Measurements from ENCODE around the gene BMP7. TPM values are rescaled to one million over a fixed set of nuclear protein-coding genes. Genes with fewer than 3 reads are reported as not detected.

The BMP7 gene
- total and polyA plus RNA-seq, 2 of the 8 experiments (the other 6 are each of a cell fraction or from before 2014, with no cell fraction given) = 9.2 to 14.7 TPM

DNA sequence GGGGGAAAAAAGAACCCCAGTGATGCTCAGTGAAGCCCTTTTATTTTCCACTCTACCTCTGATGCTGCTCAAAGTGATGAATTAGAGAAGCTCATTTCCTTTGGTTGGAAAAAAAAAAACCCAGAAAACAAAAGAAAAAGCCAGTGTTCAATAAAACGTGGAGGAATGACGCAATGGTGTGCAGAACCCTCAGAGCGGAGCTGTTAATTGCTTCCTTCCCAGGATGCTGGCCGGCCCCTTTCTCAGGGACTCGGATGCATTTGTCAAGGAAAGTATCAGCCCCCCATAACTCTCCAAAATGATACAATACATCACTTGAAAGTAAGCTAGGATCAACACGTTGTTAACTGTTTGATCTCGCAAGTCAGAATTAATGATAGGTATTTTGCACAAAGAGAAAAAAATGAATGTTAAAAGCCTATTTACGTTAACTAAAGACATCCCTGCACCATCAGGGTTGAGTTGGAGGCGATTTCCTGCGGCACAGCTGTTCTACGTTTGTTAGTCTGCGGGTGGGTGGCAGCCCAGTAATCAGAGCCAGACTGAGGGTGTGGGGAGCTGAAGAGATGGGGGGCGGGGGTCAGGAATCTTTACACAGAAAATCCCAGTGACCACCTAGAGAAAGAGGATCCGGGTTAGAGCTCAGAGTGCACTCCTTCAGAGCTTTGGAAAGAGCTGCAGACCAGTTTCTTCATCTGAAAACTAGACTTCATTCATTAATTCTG is 132.4 kb downstream of the BMP7 start:
- Histone ChIP-seq H4K91ac (replicated peaks; ENCODE audit: insufficient read length, low read length) (no peak overlapping the region), H2BK5ac (ENCODE audit: low read depth, low read length) (no peak overlapping the region), H4K20me1 (replicated peaks in 1 of 2; ENCODE audit: control insufficient read depth in 1 of 2, insufficient read depth in 2 of 2, low read length in 2 of 2) (no peaks in the 10 kb centered on the region), H4K8ac (ENCODE audit: extremely low read depth, insufficient read depth, low read length) (no peak overlapping the region), H3K4me1 (replicated peaks in 1 of 4; ENCODE audit: control insufficient read depth in 3 of 4, insufficient read depth in 4 of 4, low read length in 3 of 4) (no peaks in the 10 kb centered on the region), H3K18ac (ENCODE audit: extremely low read depth, low read length) (no peak overlapping the region), H3K56ac (replicated peaks; ENCODE audit: insufficient read length, low read depth, low read length) (no peak overlapping the region), H3K23ac (ENCODE audit: insufficient read length) (no peak overlapping the region), H3K27me3 (replicated peaks in 1 of 4; ENCODE audit: control insufficient read depth in 3 of 4, extremely low read depth in 1 of 4, insufficient read depth in 3 of 4, low read length in 3 of 4) (no peaks in the 10 kb centered on the region), H3K4ac (replicated peaks; ENCODE audit: insufficient read length, low read depth, low read length) (no peak overlapping the region), H2BK20ac (ENCODE audit: low read length) (no peak overlapping the region), H3K4me3 (ENCODE audit: extremely low read depth in 1 of 4, insufficient read depth in 2 of 4, low read depth in 3 of 4, low read length in 4 of 4) (no peak overlapping the region), H2BK120ac (replicated peaks; ENCODE audit: low read depth, low read length) (no peak overlapping the region), H3K14ac (ENCODE audit: insufficient read length) (no peak overlapping the region), H3K79me2 (ENCODE audit: control insufficient read depth in 1 of 2, insufficient read depth in 2 of 2, low read length in 2 of 2) (no peaks in the 10 kb centered on the region), H3K79me1 (ENCODE audit: low read depth, low read length) (no peaks in the 10 kb centered on the region), H3K9ac (replicated peaks in 1 of 4; ENCODE audit: extremely low read depth in 1 of 4, low read depth in 3 of 4, low read length in 3 of 4) (no peak overlapping the region), H2BK15ac (ENCODE audit: low read length) (no peak overlapping the region), H2BK12ac (ENCODE audit: low read depth, low read length) (no peak overlapping the region), H3K36me3 (ENCODE audit: control insufficient read depth in 2 of 4, insufficient read depth in 4 of 4, low read length in 3 of 4) (no peaks in the 10 kb centered on the region), H3K23me2 (ENCODE audit: low read depth, low read length) (no peaks in the 10 kb centered on the region), H2AK5ac (ENCODE audit: low read depth, low read length) (no peak overlapping the region), H3K4me2 (ENCODE audit: insufficient read depth in 1 of 2, low read depth in 2 of 2, low read length in 2 of 2) (no peak overlapping the region), H4K5ac (ENCODE audit: insufficient read length, low read depth, low read length) (no peak overlapping the region), H3K9me3 (ENCODE audit: insufficient read depth in 2 of 2, low read depth in 1 of 2, low read length in 1 of 2) (no peaks in the 10 kb centered on the region), H2AFZ (ENCODE audit: low read length) (no peak overlapping the region), H3K27ac (ENCODE audit: low read depth, low read length) (no peak overlapping the region)
- FAIRE-seq (no peak), DNase-seq (ENCODE audit: low read depth in 1 of 2, low spot score in 2 of 2) (no peak)
- WGBS, 2 experiments (ENCODE audit: extremely low coverage in 1 of 2, insufficient coverage in 1 of 2, insufficient read length in 1 of 2, insufficient replicate concordance in 2 of 2, low coverage in 1 of 2, low lambda C conversion rate in 2 of 2, missing lambda C conversion rate in 1 of 2) = 89% methylated on average over 14 of the region's 14 CpGs; no CpG with 5 or more reads in 1 of the 2 experiments
- ChIA-PET POLR2A (ENCODE audit: partially characterized antibody) (no interaction called here), CTCF (ENCODE audit: partially characterized antibody) (interaction anchor here (0.7 to 1.1 kb wide), 4 partner anchors 11 to 545 kb away, joined by 3 read pairs; no protein-coding TSS in a partner anchor)
- TF ChIP-seq JUND (IDR thresholded peaks at IDR 0.05; ENCODE audit: low read length) (no peak), YY1 (IDR thresholded peaks at IDR 0.05; ENCODE audit: low read depth, low read length) (no peak), MAFK (IDR thresholded peaks at IDR 0.05; ENCODE audit: low read depth, low read length) (no peak), SUZ12 (IDR thresholded peaks at IDR 0.05; ENCODE audit: low read length) (no peak), CHD1 (IDR thresholded peaks at IDR 0.05; ENCODE audit: low read depth, low read length) (no peak), POU5F1 (IDR thresholded peaks at IDR 0.05; ENCODE audit: low read depth, low read length) (no peak), ASH2L (IDR thresholded peaks at IDR 0.05; ENCODE audit: low read length) (no peak), EP300 (IDR thresholded peaks at IDR 0.05; ENCODE audit: borderline replicate concordance in 1 of 2, low read depth in 2 of 2, low read length in 2 of 2) (no peak), SP1 (IDR thresholded peaks at IDR 0.05; ENCODE audit: low read depth, low read length) (no peak), EGR1 (IDR thresholded peaks at IDR 0.05; ENCODE audit: borderline replicate concordance, low read depth, low read length) (no peak), TCF12 (IDR thresholded peaks at IDR 0.05; ENCODE audit: low read depth, low read length) (no peak), SAP30 (IDR thresholded peaks at IDR 0.05; ENCODE audit: insufficient read depth, insufficient replicate concordance, low read length) (no peak)
- TF ChIP-seq, protein P1, sequence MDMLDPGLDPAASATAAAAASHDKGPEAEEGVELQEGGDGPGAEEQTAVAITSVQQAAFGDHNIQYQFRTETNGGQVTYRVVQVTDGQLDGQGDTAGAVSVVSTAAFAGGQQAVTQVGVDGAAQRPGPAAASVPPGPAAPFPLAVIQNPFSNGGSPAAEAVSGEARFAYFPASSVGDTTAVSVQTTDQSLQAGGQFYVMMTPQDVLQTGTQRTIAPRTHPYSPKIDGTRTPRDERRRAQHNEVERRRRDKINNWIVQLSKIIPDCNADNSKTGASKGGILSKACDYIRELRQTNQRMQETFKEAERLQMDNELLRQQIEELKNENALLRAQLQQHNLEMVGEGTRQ (IDR thresholded peaks at IDR 0.05; ENCODE audit: low read length) = no peak

All from H1 (cell line).